GM13977 (cell line): ENCODE results near the gene ANP32A.

Experiments used
- DNase-seq: peaks from one replicate; pipeline ENCODE4 v3.0.0; 2012; ENCODE audit warnings: low spot score
- CTCF ChIP-seq: IDR thresholded peaks from 2 replicates; pipeline ENCODE4 v1.5.1; 2012; ENCODE audit warnings: mild to moderate bottlenecking, control low read depth; ENCODE audit not compliant: insufficient read depth; ENCODE audit errors: extremely low read depth, missing control alignments
- in situ Hi-C: fragments of 300-500 bp; cut with MboI; formaldehyde crosslinking; loops from one replicate; pipeline ENCODE4 v1.12.0; 2022; ENCODE audit warnings: low sequenced_read_pairs, low pct_unique_long_range_greater_than_20kb, mixed read lengths, inconsistent platforms; ENCODE audit not compliant: unreplicated experiment

ANP32A gene

DNA sequence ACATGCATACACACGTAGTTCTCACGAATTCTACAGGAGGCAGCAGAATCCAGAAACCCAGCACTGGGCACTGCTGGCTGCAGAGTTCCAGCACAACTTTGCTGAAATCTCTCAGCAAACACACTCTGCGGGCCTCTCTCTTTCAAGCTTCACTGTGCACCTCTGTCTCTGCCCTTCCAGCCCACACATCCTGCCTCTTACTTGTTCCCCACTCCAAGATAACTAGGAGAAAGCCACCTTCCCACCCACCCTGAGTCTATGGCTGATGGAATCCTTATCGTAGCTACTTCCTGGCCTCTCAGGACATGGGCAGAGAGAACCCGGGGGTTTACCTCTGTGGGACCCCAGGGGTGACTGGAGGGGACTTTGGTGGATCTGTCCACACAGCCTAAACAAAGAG lies 11.9 kb downstream of the ANP32A start:
- TF ChIP-seq CTCF = no peak
- no peak for DNase-seq
- in situ Hi-C loops = no loop called here

DNA sequence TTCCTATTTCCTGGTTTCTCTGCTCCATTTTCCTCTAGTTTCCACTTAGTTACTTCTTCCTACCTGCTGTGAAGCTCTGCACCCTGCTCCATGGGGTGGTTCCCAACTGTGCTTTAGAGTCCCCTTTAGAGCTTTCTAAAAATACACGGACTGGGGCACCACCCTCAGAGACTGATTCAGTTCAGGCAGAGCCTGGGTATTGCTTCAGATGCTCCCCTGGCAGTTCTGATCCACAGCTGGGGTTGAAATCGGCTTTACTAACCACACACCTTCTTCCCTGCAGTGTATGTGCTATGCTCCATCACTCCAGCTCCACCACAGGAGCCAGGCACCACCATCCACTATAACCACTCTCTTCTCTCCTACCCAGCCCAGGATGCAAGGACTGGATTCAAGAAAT lies 12.6 kb downstream of the ANP32A start:
- no peak for TF ChIP-seq CTCF
- DNase-seq = no peak
- in situ Hi-C loops = no loop called here

- no peak for TF ChIP-seq CTCF
- in situ Hi-C loops = no loop called here
- no peak for DNase-seq
Measured at GRCh38 chr15:68807249-68807648, 13.4 kb downstream of the ANP32A start.

DNA sequence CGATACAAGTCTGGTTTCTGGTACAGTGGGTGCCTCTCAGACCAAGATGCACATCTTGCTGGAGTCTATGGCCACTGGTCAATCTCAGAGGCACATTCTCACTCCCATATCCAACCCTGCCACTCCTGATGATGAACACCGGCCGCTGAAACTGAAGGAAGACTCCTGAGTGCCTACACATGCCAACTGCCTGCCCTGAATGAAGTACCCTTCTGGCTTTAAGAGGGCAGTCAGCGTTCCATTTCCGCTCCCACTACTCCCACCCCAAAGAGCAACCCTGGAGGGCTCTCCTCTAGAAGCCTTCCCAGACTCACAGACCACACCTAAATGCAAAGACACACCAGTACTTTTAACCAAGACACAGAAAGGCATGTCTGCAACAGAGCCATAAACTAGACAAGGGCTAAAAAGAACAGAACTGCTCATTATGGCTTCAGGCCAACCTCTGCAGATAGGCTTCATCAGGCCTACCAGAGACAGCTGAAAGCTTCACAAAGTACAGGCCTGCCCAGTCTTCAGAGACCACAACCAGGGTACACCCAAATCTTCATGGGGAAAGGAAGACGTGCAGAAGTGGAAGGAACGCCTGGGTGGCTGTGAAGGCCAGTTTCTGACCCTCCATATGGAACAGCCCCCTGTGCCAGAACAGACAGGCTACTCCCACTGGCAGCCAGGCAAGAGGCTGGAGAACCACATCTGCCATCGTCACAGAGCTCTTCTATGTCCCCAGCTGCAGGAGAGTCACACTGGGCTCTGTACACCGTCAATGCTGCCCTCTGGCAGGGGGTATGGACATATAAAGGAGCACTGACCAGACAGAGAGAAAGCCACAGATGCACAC lies 14.3 kb downstream of the ANP32A start:
- DNase-seq = no peak
- TF ChIP-seq CTCF = no peak
- in situ Hi-C loops = no loop called here

DNA sequence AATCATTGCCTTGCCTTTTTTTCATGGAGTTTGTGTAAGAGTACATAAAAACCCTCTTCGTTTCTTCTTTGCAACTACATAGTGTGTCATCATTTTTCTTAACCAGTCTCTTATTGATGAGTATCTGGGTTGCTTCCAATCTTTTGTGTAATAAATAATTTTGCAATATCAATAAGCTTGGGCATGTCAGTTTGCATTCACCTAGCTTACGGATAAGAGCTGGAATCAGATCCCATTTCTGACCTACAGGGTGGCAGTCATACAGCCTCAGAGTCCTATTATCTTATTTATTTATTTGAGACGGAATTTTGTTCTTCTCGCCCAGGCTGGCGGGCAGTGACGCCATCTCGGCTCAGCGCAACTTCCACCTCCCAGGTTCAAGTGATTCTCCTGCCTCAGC lies 18.3 kb downstream of the ANP32A start:
- in situ Hi-C loops = no loop called here
- no peak for TF ChIP-seq CTCF
- DNase-seq = no peak

- in situ Hi-C loops = no loop called here
- DNase-seq = no peak
- TF ChIP-seq CTCF = no peak
Measured at GRCh38 chr15:68801572-68802148, 19.0 kb downstream of the ANP32A start.

- in situ Hi-C loops = no loop called here
- TF ChIP-seq CTCF = no peak
- DNase-seq = no peak
Measured at GRCh38 chr15:68800875-68801274, 19.8 kb downstream of the ANP32A start.
